Measurements from ENCODE around the gene DHX36. TPM values are rescaled to one million over a fixed set of nuclear protein-coding genes. Genes with fewer than 3 reads are reported as not detected.

The DHX36 gene
- total RNA-seq, 1 donor from 2014 or later, result 81.0 TPM

DNA sequence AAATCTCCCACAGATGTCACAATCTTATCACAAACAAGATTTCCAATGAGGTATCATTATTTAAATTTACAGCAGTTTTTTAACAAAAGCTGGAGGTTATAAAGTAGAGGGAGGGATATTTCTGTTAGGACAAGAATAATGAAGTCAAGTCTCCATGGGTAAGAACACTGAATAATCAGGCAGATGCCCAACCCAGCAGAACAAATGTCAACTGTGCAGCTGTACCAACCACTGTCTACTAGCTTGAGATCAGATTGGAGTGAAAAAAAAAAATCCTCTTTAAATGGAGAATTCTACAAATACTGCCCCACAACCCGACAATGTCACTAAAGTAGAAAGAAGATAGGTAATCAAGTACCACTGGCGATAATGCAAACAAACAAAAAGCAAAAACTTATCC, 30.3 kb downstream of the DHX36 start:
- DNase-seq (ENCODE audit: low spot score), result no peak
- intact Hi-C loops (cut with DNase I), result no loop called here
- no peak for ATAC-seq

DNA sequence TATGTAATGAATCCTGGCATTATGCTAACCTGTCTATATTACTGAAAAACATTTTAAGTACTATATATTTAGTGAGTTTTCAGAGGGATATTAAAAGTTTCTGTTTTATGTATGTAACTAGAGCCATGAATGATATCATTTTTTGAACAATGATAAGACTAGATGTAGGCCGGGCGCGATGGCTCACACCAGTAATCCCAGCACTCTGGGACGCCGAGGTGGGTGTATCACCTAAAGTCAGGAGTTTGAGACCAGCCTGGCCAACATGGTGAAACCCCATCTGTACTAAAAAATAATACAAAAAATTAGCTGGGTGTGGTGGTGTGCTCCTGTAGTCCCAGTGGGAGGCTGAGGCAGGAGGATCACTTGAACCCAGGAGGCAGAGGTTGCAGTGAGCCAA, 34.1 kb downstream of the DHX36 start:
- no peak for ATAC-seq
- intact Hi-C loops (cut with DNase I), result no loop called here
- no peak for DNase-seq (ENCODE audit: low spot score)

DNA sequence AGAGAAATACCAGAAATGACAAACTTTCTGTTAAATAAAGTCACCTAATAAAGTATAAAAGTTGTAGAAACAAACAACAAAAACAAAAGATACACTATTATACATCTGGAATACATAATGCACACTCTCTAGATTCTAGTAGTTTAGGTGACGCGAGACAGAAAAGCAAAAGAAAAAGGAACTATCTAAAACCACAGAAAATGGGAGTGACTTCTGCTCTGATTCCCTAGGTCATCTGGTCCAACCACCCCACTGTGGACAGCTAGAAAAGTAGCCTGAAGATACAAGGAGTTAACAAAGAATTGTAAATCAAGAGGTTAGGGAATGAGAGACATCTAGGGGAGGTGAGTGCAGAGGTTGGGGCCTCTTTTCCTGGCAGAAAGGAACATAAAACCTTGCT, 39.1 kb downstream of the DHX36 start:
- no peak for ATAC-seq
- intact Hi-C loops (cut with DNase I), result no loop called here
- DNase-seq (ENCODE audit: low spot score), result no peak

DNA sequence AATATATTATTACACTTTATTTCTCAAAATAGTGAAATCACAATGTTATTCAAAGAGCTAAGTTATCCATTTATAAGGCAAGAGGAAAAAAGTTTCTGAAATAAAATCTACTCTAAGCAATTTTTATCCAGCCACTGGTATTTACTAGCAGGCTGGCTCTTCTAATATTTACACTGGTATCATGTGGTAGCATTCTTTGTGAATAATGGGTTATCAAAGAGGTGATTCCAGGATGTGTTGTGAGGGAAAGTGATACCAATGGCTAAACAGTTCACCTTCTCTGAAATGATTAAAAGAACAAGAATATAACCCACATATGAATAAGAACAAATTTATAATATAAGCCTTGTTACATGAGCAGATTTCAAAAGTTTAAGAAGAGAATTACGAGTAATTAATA, 44.1 kb downstream of the DHX36 start:
- intact Hi-C loops (cut with DNase I), result no loop called here
- no peak for DNase-seq (ENCODE audit: low spot score)
- ATAC-seq, result no peak

DNA sequence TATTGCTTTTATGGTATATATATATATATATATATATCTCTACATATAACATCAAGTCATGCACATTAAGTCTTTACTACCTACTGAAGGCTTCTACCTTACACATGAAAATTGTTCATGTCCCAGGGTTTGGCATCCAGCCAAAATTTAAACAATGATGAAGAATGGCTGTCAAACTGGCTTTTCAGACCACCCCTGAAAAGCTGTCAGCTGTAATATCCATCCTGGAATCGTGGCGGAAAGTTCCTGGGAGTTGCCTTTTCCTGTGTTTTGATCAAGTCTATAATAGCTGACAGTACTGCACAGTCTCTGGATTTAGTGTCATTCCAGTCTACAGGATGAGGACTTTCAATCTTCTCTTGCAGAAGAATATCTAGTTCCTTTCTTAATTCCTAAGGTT, 48.3 kb downstream of the DHX36 start:
- no peak for ATAC-seq
- intact Hi-C loops (cut with DNase I), result no loop called here
- no peak for DNase-seq (ENCODE audit: low spot score)

DNA sequence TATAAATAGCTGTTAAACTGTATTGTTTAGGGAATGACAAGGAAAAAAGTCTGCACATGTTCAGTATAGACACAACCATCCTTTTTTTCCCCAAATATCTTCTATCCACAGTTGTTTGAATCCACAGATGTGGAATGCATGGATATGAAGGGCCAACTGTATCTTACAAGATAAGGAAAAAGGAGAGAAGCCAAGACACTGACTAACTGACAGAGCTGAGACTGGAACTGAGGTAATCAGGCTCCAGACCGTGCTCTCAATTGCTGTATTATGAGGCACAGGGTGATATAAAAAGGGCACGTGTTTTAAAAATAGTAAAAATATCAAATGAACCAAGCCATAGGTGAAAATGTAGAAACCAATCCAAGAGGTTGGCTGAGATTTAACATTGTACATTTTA, 49.0 kb downstream of the DHX36 start:
- no peak for ATAC-seq
- no peak for DNase-seq (ENCODE audit: low spot score)
- intact Hi-C loops (cut with DNase I), result no loop called here

DNA sequence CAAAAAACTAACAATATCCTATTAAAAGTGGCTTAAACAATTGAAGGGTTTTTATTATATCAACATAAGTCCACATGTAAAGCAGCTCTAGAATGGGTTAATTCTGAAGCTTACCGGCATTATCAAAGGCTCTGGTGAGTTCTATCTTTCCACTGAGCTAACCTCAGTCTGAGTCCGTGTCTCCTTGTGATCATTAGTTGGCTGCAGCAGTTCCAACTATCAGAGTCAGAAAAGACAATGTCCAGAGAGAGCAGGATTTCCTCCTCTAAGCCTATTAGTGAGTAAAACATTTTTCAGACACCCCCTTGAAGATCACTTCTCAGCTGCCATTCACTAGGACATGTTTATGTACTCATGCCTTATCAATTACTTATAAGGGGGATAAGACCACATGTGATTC, 49.9 kb downstream of the DHX36 start:
- ATAC-seq (no peak), DNase-seq (ENCODE audit: low spot score) (no peak)
- intact Hi-C loops (cut with DNase I), result no loop called here

DNA sequence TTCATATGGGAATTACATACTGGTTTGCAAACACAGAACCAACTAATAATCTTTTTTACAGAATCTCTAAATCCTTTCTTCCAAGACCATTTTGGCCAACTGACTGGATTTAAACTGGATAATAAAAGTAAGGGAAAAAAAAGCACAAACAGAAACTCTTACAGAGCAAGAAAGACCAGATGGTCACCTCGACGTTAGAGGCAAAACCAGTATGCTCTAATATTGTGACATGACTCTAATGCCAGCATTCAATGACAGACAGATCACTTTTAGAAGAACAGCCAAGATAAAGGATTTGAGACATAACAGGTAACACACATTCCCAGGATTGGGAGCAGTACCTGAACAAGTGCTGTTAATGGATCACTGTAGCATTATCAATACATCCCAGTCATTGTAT, 50.9 kb downstream of the DHX36 start:
- intact Hi-C loops (cut with DNase I), result no loop called here
- ATAC-seq (no peak), DNase-seq (ENCODE audit: low spot score) (no peak)

DNA sequence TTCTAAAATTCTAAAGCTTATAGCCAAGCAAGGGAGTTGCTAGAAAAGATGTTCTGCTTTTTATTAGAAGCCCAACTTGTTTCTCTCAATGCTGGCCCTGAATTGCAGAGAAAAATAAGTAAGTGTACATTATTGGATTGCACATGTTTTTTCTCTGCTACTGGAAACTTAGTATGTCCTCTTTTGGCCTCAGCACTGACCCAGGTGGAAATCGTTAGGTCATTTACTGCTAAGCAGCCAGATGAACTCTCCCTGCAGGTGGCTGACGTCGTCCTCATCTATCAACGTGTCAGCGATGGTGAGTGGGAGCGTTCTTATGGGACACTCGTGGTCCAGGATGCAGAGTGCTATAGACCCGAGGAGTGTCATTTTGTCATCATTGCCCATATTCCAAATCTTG, 69.8 kb downstream of the DHX36 start:
- ATAC-seq (no peak), DNase-seq (ENCODE audit: low spot score) (no peak)
- intact Hi-C loops (cut with DNase I), result loop anchor here (10.0 kb wide), 2 partner anchors 160 to 240 kb away; no protein-coding TSS in a partner anchor

DNA sequence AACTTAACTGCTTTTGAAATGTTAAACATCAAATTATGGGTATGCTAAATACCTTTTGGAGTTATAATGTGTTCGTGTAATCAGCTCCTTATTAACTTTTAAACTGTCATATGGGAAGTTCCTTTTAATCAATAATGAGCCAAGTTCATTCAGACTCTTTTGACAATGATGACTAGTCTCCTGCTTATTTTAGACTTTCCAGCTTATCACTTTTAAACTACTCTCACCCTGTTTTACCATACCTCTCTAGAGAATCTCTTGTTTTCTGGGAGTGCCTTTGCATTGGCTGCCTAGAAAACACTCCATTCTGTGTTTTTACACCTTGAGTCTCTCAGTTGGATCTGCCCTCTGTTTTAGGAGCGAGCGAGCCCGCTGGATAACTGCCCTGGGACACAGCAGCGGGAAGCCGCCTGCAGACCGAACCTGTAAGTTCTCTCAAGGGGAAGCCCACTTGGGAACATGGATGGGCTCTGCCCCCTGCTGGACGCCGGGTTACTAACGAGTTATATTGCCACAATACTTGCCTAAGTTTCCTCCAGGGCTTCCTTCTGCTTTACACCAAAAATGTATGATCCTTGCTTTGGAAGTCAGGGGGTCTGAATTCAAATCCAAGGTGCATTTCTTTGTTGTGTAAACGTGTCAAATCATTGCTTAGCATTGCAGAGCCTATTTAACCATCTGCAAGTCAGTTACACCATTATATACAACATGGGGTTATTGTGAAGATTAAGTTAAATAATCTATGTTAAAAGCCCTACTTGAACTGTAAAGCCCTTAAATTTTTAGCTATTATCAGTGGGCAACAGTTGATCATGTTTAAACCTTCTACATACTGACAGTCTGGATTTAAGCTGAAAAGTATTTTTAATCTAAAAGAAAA, 71.3 kb downstream of the DHX36 start:
- peak; percentile 94 for ATAC-seq
- peak; percentile 97 for DNase-seq (ENCODE audit: low spot score)
- intact Hi-C loops (cut with DNase I), result loop anchor here (10.0 kb wide), 2 partner anchors 158 to 238 kb away; no protein-coding TSS in a partner anchor

DNA sequence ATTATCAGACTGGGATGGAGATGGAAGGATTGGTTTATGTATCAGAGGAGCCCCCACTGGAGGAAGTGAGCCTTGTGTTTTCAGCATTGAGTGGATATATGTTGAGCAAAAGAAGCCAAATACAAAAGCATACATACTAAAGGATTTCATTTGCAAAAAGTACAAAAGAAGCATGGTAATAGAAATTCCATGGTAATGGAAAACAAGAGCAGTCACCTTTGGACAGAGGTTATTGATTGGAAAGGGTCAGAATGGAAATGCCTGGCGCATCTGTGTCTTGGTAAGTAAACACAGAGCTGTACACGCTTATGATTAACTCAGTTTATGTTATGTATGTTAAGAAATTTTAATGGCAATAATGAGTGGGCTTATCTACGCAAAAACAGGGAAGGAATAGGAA, 72.7 kb downstream of the DHX36 start:
- no peak for ATAC-seq
- DNase-seq (ENCODE audit: low spot score), result no peak
- intact Hi-C loops (cut with DNase I), result loop anchor here (10.0 kb wide), 2 partner anchors 157 to 237 kb away; no protein-coding TSS in a partner anchor

DNA sequence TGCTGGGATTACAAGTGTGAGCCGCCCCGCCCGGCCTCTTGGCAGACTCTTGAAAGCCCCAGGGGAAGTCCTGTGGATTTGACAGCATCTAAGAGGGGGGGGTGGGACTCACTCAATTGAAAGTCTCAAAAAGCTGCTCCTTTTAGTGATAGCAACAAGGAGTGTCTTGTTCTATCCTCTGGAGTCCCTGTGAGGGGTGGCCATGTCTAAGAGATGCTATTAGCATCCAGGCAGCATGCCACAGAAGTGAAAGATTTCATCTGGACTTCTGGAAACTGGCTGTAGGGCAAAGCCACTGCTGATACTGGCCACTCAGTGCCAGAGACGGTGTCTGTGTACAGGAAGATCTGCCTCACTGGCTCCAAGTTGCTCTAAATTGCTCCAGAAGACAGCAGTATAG, 74.0 kb downstream of the DHX36 start:
- ATAC-seq (no peak), DNase-seq (ENCODE audit: low spot score) (no peak)
- intact Hi-C loops (cut with DNase I), result loop anchor here (10.0 kb wide), 2 partner anchors 155 to 235 kb away; no protein-coding TSS in a partner anchor

DNA sequence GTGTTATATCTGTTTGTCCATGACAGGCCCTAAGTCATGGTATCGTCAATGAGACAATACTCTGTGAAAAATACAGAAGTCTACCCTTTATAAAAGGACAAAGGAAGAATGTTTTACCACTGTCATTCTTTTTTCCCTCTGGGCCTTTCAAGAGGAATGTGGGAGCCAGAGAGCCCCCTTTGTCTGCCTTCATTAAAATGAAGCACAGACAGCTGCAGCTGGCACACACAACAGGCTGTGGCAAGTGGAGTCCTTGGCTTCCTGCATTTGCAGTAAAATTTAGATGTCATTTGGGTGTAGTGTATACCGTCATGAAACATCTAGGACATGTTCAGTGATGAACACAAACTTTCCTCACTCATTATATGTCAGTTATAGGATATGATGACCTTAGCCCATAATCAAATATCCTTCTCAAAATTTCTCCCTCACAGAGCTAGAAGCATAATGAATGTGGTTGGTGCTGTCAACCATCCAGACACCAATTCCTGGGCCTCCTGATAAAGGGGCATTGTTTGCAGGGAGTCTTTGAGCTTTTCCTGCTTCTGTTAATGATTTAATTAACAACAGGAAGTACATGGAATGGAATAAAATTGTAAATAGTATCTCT, 76.4 kb downstream of the DHX36 start:
- ATAC-seq, result no peak
- no peak for DNase-seq (ENCODE audit: low spot score)
- intact Hi-C loops (cut with DNase I), result no loop called here

DNA sequence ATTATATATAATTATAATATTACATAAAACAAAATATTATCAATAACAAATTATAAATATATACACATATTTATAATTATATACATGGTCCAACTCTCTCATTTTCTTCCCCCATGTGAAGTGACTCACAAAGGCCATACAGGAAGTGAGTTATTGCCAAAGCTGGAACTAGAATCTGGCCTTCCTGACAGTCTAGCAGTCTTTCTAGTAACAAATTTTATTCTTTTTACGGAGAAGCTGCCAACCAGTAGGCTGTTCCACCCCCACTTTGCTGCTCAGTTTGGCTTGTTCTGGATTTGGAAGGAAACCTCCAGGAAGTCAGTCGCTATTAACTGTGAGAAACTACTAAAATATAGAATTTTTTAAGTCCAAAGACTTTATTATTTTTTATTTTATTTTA, 79.6 kb downstream of the DHX36 start:
- DNase-seq (ENCODE audit: low spot score) (no peak), ATAC-seq (no peak)
- intact Hi-C loops (cut with DNase I), result no loop called here

DNA sequence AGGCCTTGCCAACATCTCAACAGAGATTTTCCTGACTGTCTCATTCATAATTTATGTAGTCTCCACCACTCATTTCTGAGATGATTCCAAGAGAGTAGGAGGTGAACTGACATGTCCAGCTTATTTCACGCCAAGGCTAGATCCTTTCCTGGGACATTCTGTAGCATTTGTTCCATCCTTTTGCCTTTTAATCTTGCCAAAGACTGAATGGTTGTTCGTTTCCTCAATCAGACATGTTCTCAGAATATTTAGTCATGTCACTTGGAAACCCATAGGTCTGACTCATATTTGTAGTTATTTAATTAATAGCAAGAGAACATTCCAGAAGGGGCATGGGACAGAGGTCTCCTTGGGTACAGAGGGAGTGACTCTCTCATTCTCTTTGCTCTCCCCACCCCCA, 80.9 kb downstream of the DHX36 start:
- intact Hi-C loops (cut with DNase I), result no loop called here
- DNase-seq (ENCODE audit: low spot score) (no peak), ATAC-seq (peak; percentile 52)

DNA sequence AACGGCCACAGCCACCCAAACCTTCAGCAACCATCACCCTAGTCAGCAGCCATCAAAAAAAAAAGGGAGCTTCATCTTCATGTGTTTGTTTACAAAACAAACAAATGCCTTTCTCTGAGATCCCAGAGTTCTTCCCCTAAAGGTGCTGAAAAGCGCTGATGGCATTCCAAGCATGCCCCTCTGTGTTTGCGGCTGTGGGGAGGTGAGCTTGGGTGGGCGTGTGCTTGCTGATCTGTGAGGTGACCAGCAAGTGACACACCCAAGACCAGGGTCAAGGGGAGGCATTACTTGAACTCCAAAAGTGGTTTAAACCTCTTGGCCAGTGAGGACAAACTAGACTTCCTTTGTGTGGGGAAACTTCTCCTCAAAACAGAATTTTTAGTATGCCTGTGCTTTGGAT, 81.5 kb downstream of the DHX36 start:
- DNase-seq (ENCODE audit: low spot score) (no peak), ATAC-seq (no peak)
- intact Hi-C loops (cut with DNase I), result no loop called here

DNA sequence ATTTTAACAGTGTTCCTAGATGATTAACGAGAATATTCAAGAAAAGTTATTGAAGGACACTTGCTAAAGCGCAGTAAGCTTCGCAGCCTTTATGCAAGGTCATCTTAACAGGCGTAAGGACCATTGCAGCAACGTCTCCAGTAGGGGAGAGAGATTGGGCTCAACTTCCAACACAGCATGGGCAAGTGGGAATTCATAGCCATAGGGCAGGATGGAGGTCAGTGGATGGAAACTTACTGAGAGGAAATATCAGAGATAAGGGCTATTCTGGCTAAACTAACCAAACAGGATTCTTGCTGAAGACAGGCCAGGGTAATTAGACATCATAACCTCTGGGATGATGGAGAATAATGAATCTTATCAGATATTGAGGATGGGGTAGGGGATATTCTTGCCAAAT, 82.8 kb downstream of the DHX36 start:
- intact Hi-C loops (cut with DNase I), result no loop called here
- no peak for ATAC-seq
- no peak for DNase-seq (ENCODE audit: low spot score)

DNA sequence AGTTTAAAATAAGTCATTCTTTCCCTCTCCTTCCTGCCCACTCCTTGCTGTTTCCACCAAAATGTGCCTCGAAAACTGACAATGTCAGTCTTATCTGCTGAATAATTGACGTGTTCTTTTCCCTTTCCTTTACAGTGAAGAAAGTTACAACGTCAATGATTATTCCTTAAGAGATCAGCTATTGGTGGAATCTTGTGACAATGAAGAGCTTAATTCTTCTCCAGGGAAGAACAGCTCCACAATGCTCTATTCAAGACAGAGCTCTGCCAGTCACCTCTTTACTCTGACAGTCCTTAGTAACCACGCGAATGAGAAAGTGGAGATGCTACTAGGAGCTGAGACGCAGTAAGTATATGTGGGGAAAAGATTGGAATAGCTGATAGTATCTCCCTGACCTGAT, 84.1 kb downstream of the DHX36 start:
- ATAC-seq, result no peak
- intact Hi-C loops (cut with DNase I), result no loop called here

DNA sequence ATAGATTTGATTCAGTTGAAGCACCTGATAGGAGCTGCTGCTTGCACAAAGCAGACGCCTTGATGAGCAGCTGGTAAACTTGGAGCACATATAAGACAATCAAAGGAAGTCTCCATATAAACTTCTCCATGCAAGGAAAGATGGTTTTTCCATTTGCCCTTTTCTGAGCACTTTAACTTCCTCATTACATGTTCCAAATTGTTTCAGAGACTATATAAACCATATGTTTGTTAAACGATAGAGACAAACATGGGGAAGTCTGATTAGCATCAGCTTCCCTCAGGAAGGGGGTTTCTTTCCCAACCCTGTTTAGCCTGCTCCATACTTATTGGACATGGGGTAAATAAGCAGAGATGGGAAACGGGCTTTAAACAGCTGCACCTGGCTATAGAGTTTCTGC, 88.0 kb downstream of the DHX36 start:
- ATAC-seq (no peak), DNase-seq (ENCODE audit: low spot score) (no peak)
- intact Hi-C loops (cut with DNase I), result no loop called here

More for the DNA sequence above, 84.1 kb downstream of the DHX36 start:
- no peak for DNase-seq (ENCODE audit: low spot score)

DNA sequence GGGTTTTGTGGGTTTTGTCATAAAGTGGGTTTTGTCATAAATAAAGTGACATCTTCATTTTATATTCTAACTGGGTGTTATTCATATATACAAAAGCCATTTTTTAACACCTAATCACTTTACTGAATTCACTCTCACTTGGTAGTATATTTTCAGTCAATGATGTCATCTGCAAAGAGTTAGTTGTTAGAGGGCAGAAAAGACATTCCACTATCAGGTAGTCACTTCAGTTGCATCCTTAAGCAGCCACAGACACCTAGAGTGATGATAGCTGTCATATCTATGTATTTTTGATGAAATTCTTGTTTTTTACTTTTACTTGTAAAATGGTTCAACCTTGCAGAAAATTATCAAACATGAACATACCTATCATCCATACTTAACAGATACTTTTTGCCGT, 89.0 kb downstream of the DHX36 start:
- DNase-seq (ENCODE audit: low spot score) (no peak), ATAC-seq (no peak)
- intact Hi-C loops (cut with DNase I), result no loop called here

DNA sequence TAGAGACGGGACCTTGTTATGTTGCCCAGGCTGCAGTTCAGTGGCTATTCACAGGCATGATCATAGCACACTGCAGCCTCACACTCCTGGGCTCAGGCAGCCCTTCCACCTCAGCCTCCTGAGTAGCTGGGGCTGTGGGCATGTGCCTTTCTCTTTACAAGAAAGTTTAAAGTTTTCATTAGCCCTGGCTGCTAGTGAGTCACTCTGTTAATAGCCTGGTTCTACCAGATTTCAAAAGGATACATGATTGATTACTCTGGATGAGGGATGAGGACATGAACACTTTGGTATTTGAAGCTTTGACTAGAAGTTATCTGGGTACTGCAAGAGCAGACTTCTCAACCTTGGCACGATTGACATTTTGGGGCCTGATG, 95.1 kb downstream of the DHX36 start:
- ATAC-seq, result no peak
- no peak for DNase-seq (ENCODE audit: low spot score)
- intact Hi-C loops (cut with DNase I), result no loop called here

All from sciatic nerve (tissue), 2 donors.